Calu3 (cell line): ENCODE data around the gene TMEM52. TPM values are rescaled to one million over a fixed set of nuclear protein-coding genes. Genes with fewer than 3 reads are reported as not detected.

Experiments
- BruUV-seq: library from RNA; stranded (reverse); fragments of 400-500 nt; replicated peaks from 2 replicates; lab custom pipeline; 2021; lab: Mats Ljungman, UMichigan
- CTCF ChIA-PET: fragments of 300-600 bp; sonication (Branson Sonifier 250); formaldehyde crosslinking; loops from one replicate; lab custom pipeline; 2022; ENCODE audit warnings: antibody characterized with exemption; lab: Charles Lee
- DNase-seq: peaks from one replicate; pipeline ENCODE4 v3.0.0; 2022
- H3K27ac Mint-ChIP-seq: one replicate; pipeline ENCODE4 v1.8.0; 2022; ENCODE audit warnings: mixed read lengths; ENCODE audit not compliant: unreplicated experiment
- H3K27me3 Mint-ChIP-seq: one replicate; pipeline ENCODE4 v1.8.0; 2022; ENCODE audit warnings: mixed read lengths; ENCODE audit not compliant: unreplicated experiment
- H3K36me3 Mint-ChIP-seq: one replicate; pipeline ENCODE4 v1.8.0; 2022; ENCODE audit warnings: mild to moderate bottlenecking, moderate library complexity, mixed read lengths; ENCODE audit not compliant: insufficient read depth, unreplicated experiment
- H3K4me1 Mint-ChIP-seq: one replicate; pipeline ENCODE4 v1.8.0; 2022; ENCODE audit warnings: mild to moderate bottlenecking, low read depth, mixed read lengths; ENCODE audit not compliant: unreplicated experiment
- H3K4me3 Mint-ChIP-seq: one replicate; pipeline ENCODE4 v1.8.0; 2022; ENCODE audit warnings: mild to moderate bottlenecking, low read depth, moderate library complexity, mixed read lengths; ENCODE audit not compliant: unreplicated experiment
- H3K9me3 Mint-ChIP-seq: one replicate; pipeline ENCODE4 v1.8.0; 2022; ENCODE audit warnings: low read depth, mixed read lengths; ENCODE audit not compliant: unreplicated experiment
- intact Hi-C: fragments of 100-400 bp; cut with micrococcal nuclease; formaldehyde crosslinking; loops from one replicate; pipeline ENCODE4 v1.10.0; 2022; ENCODE audit not compliant: unreplicated experiment
- total RNA-seq: library from RNA; stranded (reverse); gene quantifications from 2 replicates; pipeline ENCODE4 v1.2.3, GENCODE V29; 2022
- TF ChIP-seq, protein P1 (sequence below): fragments of 200-600 bp; IDR thresholded peaks from one replicate; pipeline ENCODE4 v1.8.0; 2022; ENCODE audit warnings: antibody characterized with exemption; ENCODE audit not compliant: unreplicated experiment

The TMEM52 gene
- total RNA-seq, 1 experiment from 2014 or later: 1.1 TPM

GRCh38 chr1:1929102-1929638, 10.1 kb upstream of the TMEM52 start:
- no TSS peak for BruUV-seq
- Mint-ChIP-seq H3K27me3 (peaks cover 33% of the 10 kb centered on the region), H3K4me1 (no peaks in the 10 kb centered on the region), H3K4me3 (no peak overlapping the region), H3K9me3 (peaks cover 2% of the 10 kb centered on the region), H3K36me3 (no peaks in the 10 kb centered on the region), H3K27ac (no peak overlapping the region)
- TF ChIP-seq, protein P1, sequence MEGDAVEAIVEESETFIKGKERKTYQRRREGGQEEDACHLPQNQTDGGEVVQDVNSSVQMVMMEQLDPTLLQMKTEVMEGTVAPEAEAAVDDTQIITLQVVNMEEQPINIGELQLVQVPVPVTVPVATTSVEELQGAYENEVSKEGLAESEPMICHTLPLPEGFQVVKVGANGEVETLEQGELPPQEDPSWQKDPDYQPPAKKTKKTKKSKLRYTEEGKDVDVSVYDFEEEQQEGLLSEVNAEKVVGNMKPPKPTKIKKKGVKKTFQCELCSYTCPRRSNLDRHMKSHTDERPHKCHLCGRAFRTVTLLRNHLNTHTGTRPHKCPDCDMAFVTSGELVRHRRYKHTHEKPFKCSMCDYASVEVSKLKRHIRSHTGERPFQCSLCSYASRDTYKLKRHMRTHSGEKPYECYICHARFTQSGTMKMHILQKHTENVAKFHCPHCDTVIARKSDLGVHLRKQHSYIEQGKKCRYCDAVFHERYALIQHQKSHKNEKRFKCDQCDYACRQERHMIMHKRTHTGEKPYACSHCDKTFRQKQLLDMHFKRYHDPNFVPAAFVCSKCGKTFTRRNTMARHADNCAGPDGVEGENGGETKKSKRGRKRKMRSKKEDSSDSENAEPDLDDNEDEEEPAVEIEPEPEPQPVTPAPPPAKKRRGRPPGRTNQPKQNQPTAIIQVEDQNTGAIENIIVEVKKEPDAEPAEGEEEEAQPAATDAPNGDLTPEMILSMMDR: no peak
- DNase-seq: no peak
- CTCF ChIA-PET: no interaction called here
- intact Hi-C loops: no loop called here

- Mint-ChIP-seq H3K4me1 (no peaks in the 10 kb centered on the region), H3K9me3 (no peaks in the 10 kb centered on the region), H3K27ac (no peak overlapping the region), H3K36me3 (no peaks in the 10 kb centered on the region), H3K27me3 (peaks cover 35% of the 10 kb centered on the region), H3K4me3 (no peak overlapping the region)
- TF ChIP-seq, protein P1: no peak
- no peak for DNase-seq
- no TSS peak for BruUV-seq
- intact Hi-C loops: no loop called here
- CTCF ChIA-PET: no interaction called here
Measured at GRCh38 chr1:1928231-1929101, 9.4 kb upstream of the TMEM52 start.

GRCh38 chr1:1927751-1928150, 8.7 kb upstream of the TMEM52 start:
- CTCF ChIA-PET: no interaction called here
- H3K27ac Mint-ChIP-seq: no peak overlapping the region
- H3K27me3 Mint-ChIP-seq: peaks cover 35% of the 10 kb centered on the region
- no peaks in the 10 kb centered on the region for H3K9me3 Mint-ChIP-seq
- DNase-seq: no peak
- intact Hi-C loops: no loop called here
- no peaks in the 10 kb centered on the region for H3K36me3 Mint-ChIP-seq
- no TSS peak for BruUV-seq
- H3K4me1 Mint-ChIP-seq: no peaks in the 10 kb centered on the region
- TF ChIP-seq, protein P1: no peak
- H3K4me3 Mint-ChIP-seq: no peak overlapping the region

DNA sequence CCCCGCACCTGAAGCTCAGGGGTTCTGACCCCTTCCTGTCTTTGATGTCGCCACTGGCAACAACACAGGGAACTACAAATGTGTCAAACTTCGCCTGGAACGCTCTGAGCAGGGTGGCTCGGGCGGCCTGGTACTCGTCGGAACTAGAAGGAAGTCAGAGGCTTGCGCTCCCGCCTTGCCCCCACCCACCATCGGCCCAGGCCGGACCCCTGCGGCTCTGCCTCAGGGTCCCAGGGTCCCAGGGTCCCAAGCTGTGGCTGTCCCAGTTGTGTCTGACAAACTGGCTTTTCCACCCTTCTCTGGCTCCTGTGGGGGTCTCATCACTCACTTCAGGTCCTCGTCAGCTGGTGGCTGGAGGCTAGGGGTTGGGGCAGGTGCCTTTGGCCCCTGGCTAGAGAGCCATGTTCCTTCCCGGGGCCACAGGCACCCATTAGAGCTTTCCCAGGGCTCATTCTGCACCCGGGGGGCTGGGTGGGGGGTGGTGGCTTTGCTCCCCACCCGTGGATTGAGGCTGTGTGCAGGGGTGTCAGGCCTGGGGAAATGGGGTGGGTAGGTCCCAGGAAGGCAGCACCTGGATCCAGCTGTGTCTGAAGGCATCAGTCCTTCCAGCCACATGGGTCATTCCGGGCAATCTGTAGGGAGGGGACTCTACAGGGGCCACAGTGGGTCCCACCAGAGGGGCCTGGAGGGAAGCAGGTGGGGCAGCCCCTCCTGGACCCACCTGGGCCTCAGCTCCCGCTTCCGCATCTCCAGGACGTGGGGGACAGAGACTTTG, 8.0 kb upstream of the TMEM52 start:
- CTCF ChIA-PET: no interaction called here

More for the DNA sequence above, 8.0 kb upstream of the TMEM52 start:
- no peak for DNase-seq
- Mint-ChIP-seq H3K27ac (no peak overlapping the region), H3K4me3 (no peak overlapping the region), H3K9me3 (no peaks in the 10 kb centered on the region), H3K27me3 (peaks cover 35% of the 10 kb centered on the region), H3K36me3 (no peaks in the 10 kb centered on the region), H3K4me1 (no peaks in the 10 kb centered on the region)
- intact Hi-C loops: no loop called here
- TF ChIP-seq, protein P1: no peak
- no TSS peak for BruUV-seq
